SK-N-SH treated with all-trans-retinoic acid at 6 μM for 48 hours (cell line): ENCODE results near the gene PKDCC.

Source experiments
- ARNTL ChIP-seq: fragments of 450-650 bp; formaldehyde crosslinking; IDR thresholded peaks from 2 replicates; pipeline ENCODE4 v1.5.0; 2020; ENCODE audit warnings: low read depth, mild to moderate bottlenecking, moderate library complexity, borderline replicate concordance
- BACH2 ChIP-seq: fragments of 250-450 bp; sonication (Bioruptor Pico); IDR thresholded peaks from 2 replicates; pipeline ENCODE4 v1.9.0; 2021; ENCODE audit warnings: mild to moderate bottlenecking, borderline replicate concordance
- OSR1 ChIP-seq: fragments of 250-450 bp; sonication (Bioruptor Pico); IDR thresholded peaks from 2 replicates; pipeline ENCODE4 v1.8.0; 2022; ENCODE audit warnings: moderate library complexity, mild to moderate bottlenecking, inconsistent platforms
- PPARA ChIP-seq: fragments of 250-450 bp; sonication (Bioruptor Pico); IDR thresholded peaks from 2 replicates; pipeline ENCODE4 v1.5.0; 2020; ENCODE audit warnings: mild to moderate bottlenecking, borderline replicate concordance
- RARB ChIP-seq: fragments of 250-450 bp; sonication (Bioruptor Pico); IDR thresholded peaks from 2 replicates; pipeline ENCODE4 v1.8.0; 2021; ENCODE audit warnings: mild to moderate bottlenecking, moderate library complexity
- TCF4 ChIP-seq: fragments of 250-450 bp; sonication (Bioruptor Pico); IDR thresholded peaks from 2 replicates; pipeline ENCODE4 v1.8.0; 2021; ENCODE audit warnings: mild to moderate bottlenecking, moderate library complexity, borderline replicate concordance
- TOX ChIP-seq: fragments of 250-450 bp; sonication (Bioruptor Pico); IDR thresholded peaks from 2 replicates; pipeline ENCODE4 v1.8.0; 2021; ENCODE audit warnings: mild to moderate bottlenecking, moderate library complexity, borderline replicate concordance
- ZFP3 ChIP-seq: fragments of 250-450 bp; sonication (Bioruptor Pico); IDR thresholded peaks from 2 replicates; pipeline ENCODE4 v1.5.0; 2020; ENCODE audit warnings: mild to moderate bottlenecking, moderate library complexity
- ZNF8 ChIP-seq: fragments of 450-650 bp; formaldehyde crosslinking; IDR thresholded peaks from 2 replicates; pipeline ENCODE4 v1.5.0; 2020; ENCODE audit warnings: mild to moderate bottlenecking, moderate library complexity

GRCh38 chr2:42099438-42100173, 51.8 kb downstream of the PKDCC start:
- TF ChIP-seq RARB (CRISPR knock-in tag) (no peak), ZFP3 (CRISPR knock-in tag) (no peak), TOX (CRISPR knock-in tag) (no peak), ZNF8 (CRISPR knock-in tag) (no peak), TCF4 (CRISPR knock-in tag) (no peak), OSR1 (no peak), ARNTL (CRISPR knock-in tag) (no peak), BACH2 (CRISPR knock-in tag) (no peak), PPARA (CRISPR knock-in tag) (no peak)
